ENCODE measurements around the gene PGD. TPM values are rescaled to one million over a fixed set of nuclear protein-coding genes. Genes with fewer than 3 reads are reported as not detected.
"Not testable (repeated sequence)": the region's sequence is repeated elsewhere in the genome, so short reads cannot be mapped to it uniquely, and the experiment has no call there.

PGD gene
- total RNA-seq, 1 donor from 2014 or later = 152 TPM

- intact Hi-C loops (cut with DNase I) = no loop called here
- Histone ChIP-seq H3K27ac (no peak overlapping the region), H3K4me1 (peaks cover 5% of the 10 kb centered on the region in 2 donors), H3K36me3 (peaks cover 2 to 10% of the 10 kb centered on the region in 2 donors), H3K4me3 (no peak overlapping the region), H3K9me3 (no peaks in the 10 kb centered on the region), H3K27me3 (no peaks in the 10 kb centered on the region)
- no peak for DNase-seq (ENCODE audit: low spot score in 2 of 2)
- TF ChIP-seq CTCF (IDR thresholded peaks at IDR 0.05) = no peak
These were observed 57.2 kb downstream of the PGD start for GRCh38 chr1:10456048-10456447.

- TF ChIP-seq CTCF (IDR thresholded peaks at IDR 0.05) = no peak
- Histone ChIP-seq H3K4me1 (no peaks in the 10 kb centered on the region), H3K27me3 (no peaks in the 10 kb centered on the region), H3K9me3 (no peaks in the 10 kb centered on the region), H3K4me3 (no peak overlapping the region), H3K36me3 (peaks cover 8 to 16% of the 10 kb centered on the region in 2 donors), H3K27ac (no peak overlapping the region)
- DNase-seq (ENCODE audit: low spot score in 2 of 2) = no peak
- intact Hi-C loops (cut with DNase I) = no loop called here
These were observed 57.8 kb downstream of the PGD start for GRCh38 chr1:10456661-10457060.

GRCh38 chr1:10457462-10457861 is 58.6 kb downstream of the PGD start:
- DNase-seq (ENCODE audit: low spot score in 2 of 2); intact Hi-C loops (cut with DNase I); H3K4me3 ChIP-seq; H3K27ac ChIP-seq; H3K4me1 ChIP-seq; H3K9me3 ChIP-seq; H3K27me3 ChIP-seq: not testable (repeated sequence)
- peaks cover 16 to 24% of the 10 kb centered on the region in 2 donors for H3K36me3 ChIP-seq

- Histone ChIP-seq H3K4me3 (no peak overlapping the region), H3K27ac (no peak overlapping the region), H3K9me3 (no peaks in the 10 kb centered on the region), H3K4me1 (no peaks in the 10 kb centered on the region), H3K36me3 (peaks cover 20 to 28% of the 10 kb centered on the region in 2 donors), H3K27me3 (no peaks in the 10 kb centered on the region)
- TF ChIP-seq CTCF (IDR thresholded peaks at IDR 0.05) = no peak
- intact Hi-C loops (cut with DNase I) = no loop called here
- no peak for DNase-seq (ENCODE audit: low spot score in 2 of 2)
These were observed 59.0 kb downstream of the PGD start for GRCh38 chr1:10457875-10458274.

GRCh38 chr1:10459184-10459583 is 60.3 kb downstream of the PGD start:
- Histone ChIP-seq H3K36me3 (peaks cover 31 to 40% of the 10 kb centered on the region in 2 donors), H3K9me3 (no peaks in the 10 kb centered on the region), H3K4me1 (no peaks in the 10 kb centered on the region), H3K27me3 (no peaks in the 10 kb centered on the region), H3K27ac (no peak overlapping the region), H3K4me3 (no peak overlapping the region)
- DNase-seq (ENCODE audit: low spot score in 2 of 2) = no peak
- TF ChIP-seq CTCF (IDR thresholded peaks at IDR 0.05) = no peak
- intact Hi-C loops (cut with DNase I) = no loop called here

GRCh38 chr1:10467078-10467477 is 68.2 kb downstream of the PGD start:
- Histone ChIP-seq H3K4me3 (no peak overlapping the region), H3K9me3 (no peaks in the 10 kb centered on the region), H3K27me3 (no peaks in the 10 kb centered on the region), H3K36me3 (peaks cover 38 to 68% of the 10 kb centered on the region in 2 donors), H3K27ac (no peak overlapping the region), H3K4me1 (peaks cover 4 to 8% of the 10 kb centered on the region in 2 donors)
- no peak for DNase-seq (ENCODE audit: low spot score in 2 of 2)
- intact Hi-C loops (cut with DNase I) = no loop called here
- no peak for TF ChIP-seq CTCF (IDR thresholded peaks at IDR 0.05)

Data from ascending aorta (tissue), 2 donors.